GM12878 (cell line): Measurements from ENCODE around the gene CITED1. TPM values are rescaled to one million over a fixed set of nuclear protein-coding genes. Genes with fewer than 3 reads are reported as not detected.

Source experiments
- ATAC-seq: fragments of 200-7000 bp; cut with Tn5 transposase; 3 replicates; pipeline ENCODE4 v1.9.1; 2020; ENCODE audit warnings: mild to moderate bottlenecking, moderate library complexity
- BruUV-seq: library from RNA; stranded (reverse); fragments of 400-500 nt; replicated peaks from 2 replicates; lab custom pipeline; 2021; lab: Mats Ljungman, UMichigan
- CTCF ChIA-PET: fragments of 300-600 bp; sonication (Branson Sonifier 250); formaldehyde crosslinking; extraction: SDS; loops from one replicate; lab custom pipeline; 2021; ENCODE audit warnings: inconsistent platforms; lab: Yijun Ruan, JAX
- POLR2A ChIA-PET: fragments of 350-600 bp; formaldehyde crosslinking; extraction: SDS; loops from one replicate; lab custom pipeline; 2021; ENCODE audit warnings: inconsistent platforms; lab: Charles Lee
- RAD21 ChIA-PET: fragments of 300-600 bp; sonication (Branson Sonifier 250); formaldehyde crosslinking; loops from one replicate; lab custom pipeline; 2023; ENCODE audit warnings: antibody characterized with exemption; ENCODE audit not compliant: unreplicated experiment; lab: Charles Lee
- SMC1A ChIA-PET: fragments of 300-600 bp; sonication (Branson Sonifier 250); formaldehyde crosslinking; loops from one replicate; lab custom pipeline; 2023; ENCODE audit not compliant: unreplicated experiment, uncharacterized antibody; lab: Charles Lee
- DNase-seq: peaks from one replicate; pipeline ENCODE4 v3.0.0-alpha.2; 2011; ENCODE audit warnings: low read depth, low spot score
- FAIRE-seq: peaks from 3 replicates; lab custom pipeline; 2011; peaks lifted over from hg19 to GRCh38; lab: Jason Lieb, UNC
- H2AFZ ChIP-seq: 2 replicates; pipeline ENCODE4 v1.6.0; 2011; ENCODE audit warnings: low read depth, low read length, control low read depth; ENCODE audit not compliant: control insufficient read depth
- H3K27ac ChIP-seq: 2 replicates; pipeline ENCODE4 v1.5.1; 2011; ENCODE audit warnings: control low read depth; ENCODE audit not compliant: control insufficient read depth, insufficient read depth
- H3K27me3 ChIP-seq, 2 experiments: replicated peaks in 1 of 2; 2 replicates each; pipeline versions ENCODE4 v1.6.0 to v1.6.1; 2011; ENCODE audit warnings: low read length in 1 of 2; ENCODE audit not compliant: control insufficient read depth in 2 of 2, insufficient read depth in 2 of 2
- H3K36me3 ChIP-seq, 2 experiments: 2 replicates each; pipeline ENCODE4 v1.5.1; 2011; ENCODE audit warnings: low read length in 1 of 2; ENCODE audit not compliant: control insufficient read depth in 2 of 2, insufficient read depth in 2 of 2
- H3K4me1 ChIP-seq: 2 replicates; pipeline ENCODE4 v1.6.1; 2011; ENCODE audit warnings: mild to moderate bottlenecking, low read length, moderate library complexity, mixed read lengths; ENCODE audit not compliant: control insufficient read depth, insufficient read depth
- H3K4me2 ChIP-seq: 2 replicates; pipeline ENCODE4 v1.6.0; 2011; ENCODE audit warnings: control low read depth; ENCODE audit not compliant: control insufficient read depth, insufficient read depth
- H3K4me3 ChIP-seq: fragments of 200-600 bp; sonication (generic); 2 replicates; pipeline ENCODE4 v1.5.1; 2016
- H3K79me2 ChIP-seq: 2 replicates; pipeline ENCODE4 v1.6.0; 2011; ENCODE audit warnings: low read length; ENCODE audit not compliant: control insufficient read depth, insufficient read depth
- H3K9ac ChIP-seq: 2 replicates; pipeline ENCODE4 v1.8.0; 2011; ENCODE audit warnings: low read length, control low read depth, mixed read lengths; ENCODE audit not compliant: control insufficient read depth, insufficient read depth
- H3K9me3 ChIP-seq: replicated peaks from 3 replicates; pipeline ENCODE4 v1.5.1; 2011; ENCODE audit warnings: mild to moderate bottlenecking, low read length; ENCODE audit not compliant: control insufficient read depth, insufficient read depth
- H4K20me1 ChIP-seq: 2 replicates; pipeline ENCODE4 v1.6.0; 2011; ENCODE audit not compliant: control insufficient read depth, insufficient read depth
- CHD2 ChIP-seq: IDR thresholded peaks from 2 replicates; pipeline ENCODE4 v1.6.1; 2011; ENCODE audit warnings: low read depth, low read length, improper control_type of control experiment, borderline replicate concordance
- ESRRA ChIP-seq: IDR thresholded peaks from 2 replicates; pipeline ENCODE4 v1.6.1; 2012; ENCODE audit warnings: mild to moderate bottlenecking, low read length, improper control_type of control experiment
- FOS ChIP-seq: IDR thresholded peaks from 3 replicates; pipeline ENCODE4 v1.6.1; 2011; ENCODE audit warnings: borderline replicate concordance; ENCODE audit not compliant: insufficient read length; ENCODE audit errors: extremely low read depth
- HDAC2 ChIP-seq: fragments of 200-600 bp; sonication (generic); IDR thresholded peaks from 2 replicates; pipeline ENCODE4 v1.6.1; 2017
- JUNB ChIP-seq: IDR thresholded peaks from 2 replicates; pipeline ENCODE4 v1.6.1; 2016; ENCODE audit warnings: antibody characterized with exemption, mild to moderate bottlenecking
- NRF1 ChIP-seq: conservative IDR thresholded peaks from 2 replicates; pipeline ENCODE4 v1.6.1; 2011; ENCODE audit warnings: mild to moderate bottlenecking, low read depth, low read length, improper control_type of control experiment
- PAX5 ChIP-seq: IDR thresholded peaks from 2 replicates; pipeline ENCODE4 v1.6.1; 2011; ENCODE audit warnings: low read depth, low read length, borderline replicate concordance
- TAF1 ChIP-seq: IDR thresholded peaks from 2 replicates; pipeline ENCODE4 v1.6.1; 2011; ENCODE audit warnings: mild to moderate bottlenecking, low read depth, low read length, borderline replicate concordance
- WRNIP1 ChIP-seq: IDR thresholded peaks from 2 replicates; pipeline ENCODE4 v1.6.1; 2011; ENCODE audit warnings: low read depth, low read length, improper control_type of control experiment, borderline replicate concordance
- whole genome bisulfite sequencing: methylation state at CpG from one replicate; pipeline ENCODE4 v1.1.6; 2016; ENCODE audit warnings: low lambda C conversion rate; ENCODE audit not compliant: insufficient replicate concordance, insufficient coverage; ENCODE audit errors: missing lambda C conversion rate; 5-methylcytosine and 5-hydroxymethylcytosine counted together
- in situ Hi-C: fragments of 300-500 bp; cut with MboI; formaldehyde crosslinking; loops from 9 replicates; pipeline ENCODE4 v1.14.3; 2018; ENCODE audit warnings: mixed read lengths
- intact Hi-C: fragments of 100-400 bp; cut with micrococcal nuclease; formaldehyde crosslinking; loops from one replicate; pipeline ENCODE4 v1.14.2; 2022; ENCODE audit not compliant: unreplicated experiment
- polyA plus RNA-seq, 11 experiments: library from polyadenylated mRNA; depleted of rRNA in 4 of 11; unstranded in 6 of 11; stranded (reverse) in 5 of 11; fragments of >200 nt; fragmentation: Nextera tagmentation in 4 of 11; fragmentation: Illumina TruSeq in 1 of 11; extraction: Ambion mirVana in 4 of 11; extraction: Trizol in 1 of 11; gene quantifications; 1 replicate in 1 of 11; 2 replicates in 10 of 11; pipeline versions ENCODE4 v1.2.1 to v1.2.3, GENCODE V29; 2011 to 2016; ENCODE audit warnings: inconsistent platforms in 2 of 11, missing spikeins in 2 of 11, low read depth in 1 of 11
- total RNA-seq, 4 experiments: library from RNA; depleted of rRNA in 3 of 4; stranded (reverse); fragments of >200 nt in 3 of 4; fragmentation: Illumina TruSeq in 1 of 4; extraction: Trizol in 1 of 4; gene quantifications; 2 replicates each; pipeline versions ENCODE4 v1.2.1 to v1.2.3, GENCODE V29; 2013 to 2021
- TF ChIP-seq, protein P1 (sequence below): IDR thresholded peaks from 2 replicates; pipeline ENCODE4 v1.6.1; 2011; ENCODE audit warnings: borderline replicate concordance, low read depth, mild to moderate bottlenecking, moderate library complexity, mixed read lengths, low read length; ENCODE audit not compliant: insufficient read depth; ENCODE audit errors: extremely low read length
- TF ChIP-seq, protein P2 (sequence below): fragments of 150-350 bp; IDR thresholded peaks from 2 replicates; pipeline ENCODE4 v1.6.1; 2014; ENCODE audit warnings: mild to moderate bottlenecking, low read depth, low read length

CITED1 gene
- total and polyA plus RNA-seq, 10 of the 15 experiments (the other 5 are each of a cell fraction or from before 2014, with no cell fraction given) = 0.56 TPM; not detected in 9

- BruUV-seq = no TSS peak
- ChIA-PET SMC1A (interaction anchor here (1.0 kb wide), 1 partner anchor 76 kb away, joined by 3 read pairs; no protein-coding TSS in a partner anchor), CTCF (interaction anchor here (0.7 to 1.9 kb wide), 4 partner anchors 12 to 193 kb away, joined by 3 to 6 read pairs (median 3); no protein-coding TSS in a partner anchor), POLR2A (no interaction called here), RAD21 (no interaction called here)
- H3K4me1 ChIP-seq = no peaks in the 10 kb centered on the region
- no peak for DNase-seq
- TF ChIP-seq ESRRA = no peak
- TF ChIP-seq NRF1 = no peak
- no peak for TF ChIP-seq FOS
- TF ChIP-seq PAX5 = no peak
- TF ChIP-seq CHD2 = no peak
- H3K27ac ChIP-seq = no peak overlapping the region
- H3K79me2 ChIP-seq = peaks cover 17% of the 10 kb centered on the region
- no peak for FAIRE-seq
- H3K9ac ChIP-seq = no peak overlapping the region
- H3K9me3 ChIP-seq = no peaks in the 10 kb centered on the region
- no peaks in the 10 kb centered on the region for H4K20me1 ChIP-seq
- intact Hi-C loops (no loop called here), in situ Hi-C loops (no loop called here)
- no peak for ATAC-seq
- H3K4me3 ChIP-seq = no peak overlapping the region
- peaks cover 0 to 6% of the 10 kb centered on the region in 2 experiments; a peak in 2 of 4 replicates for H3K36me3 ChIP-seq
- no peak overlapping the region for H3K4me2 ChIP-seq
- H2AFZ ChIP-seq = no peak overlapping the region
- H3K27me3 ChIP-seq = peaks cover 0 to 2% of the 10 kb centered on the region in 2 experiments; a peak in 2 of 4 replicates
- WGBS = 64% methylated on average over 5 of the region's 5 CpGs
Observed at GRCh38 chrX:72280321-72280845, 25.3 kb downstream of the CITED1 start.

GRCh38 chrX:72276478-72276953 lies 29.2 kb downstream of the CITED1 start:
- WGBS = under 1% methylated on average over 18 of the region's 18 CpGs
- Histone ChIP-seq H3K27me3 (peaks cover 0 to 2% of the 10 kb centered on the region in 2 experiments; a peak in 2 of 4 replicates), H3K9ac (peak overlapping the region; percentile 99), H2AFZ (no peak overlapping the region; the same call in 1 of the 2 replicates), H3K27ac (peak overlapping the region; percentile 94), H3K36me3 (peaks cover 13 to 33% of the 10 kb centered on the region in 2 experiments), H3K9me3 (no peaks in the 10 kb centered on the region), H3K4me1 (peaks cover 4% of the 10 kb centered on the region; the same call in 1 of the 2 replicates), H3K4me2 (peak overlapping the region; percentile 68), H3K4me3 (peak overlapping the region; percentile 83), H3K79me2 (peaks cover 44% of the 10 kb centered on the region), H4K20me1 (no peaks in the 10 kb centered on the region; the same call in 1 of the 2 replicates)
- intact Hi-C loops = no loop called here
- BruUV-seq = TSS peak; percentile 62
- CTCF ChIA-PET = interaction anchor here (0.7 to 4.4 kb wide), 18 partner anchors 8 to 436 kb away, joined by 3 to 32 read pairs (median 5); partner anchors contain the start of genes ERCC6L and PIN4
- RAD21 ChIA-PET = interaction anchor here (2.6 kb wide), 1 partner anchor 264 kb away, joined by 11 read pairs; no protein-coding TSS in a partner anchor
- ATAC-seq = peak; percentile 25
- SMC1A ChIA-PET = interaction anchor here (0.6 to 2.8 kb wide), 4 partner anchors 8 to 1733 kb away, joined by 3 to 9 read pairs (median 4); no protein-coding TSS in a partner anchor
- in situ Hi-C loops = loop anchor here (10.0 kb wide), 1 partner anchor 1578 kb away; the partner anchor contains the start of gene XIST
- DNase-seq = no peak
- FAIRE-seq = peak; percentile 89
- TF ChIP-seq, protein P1, sequence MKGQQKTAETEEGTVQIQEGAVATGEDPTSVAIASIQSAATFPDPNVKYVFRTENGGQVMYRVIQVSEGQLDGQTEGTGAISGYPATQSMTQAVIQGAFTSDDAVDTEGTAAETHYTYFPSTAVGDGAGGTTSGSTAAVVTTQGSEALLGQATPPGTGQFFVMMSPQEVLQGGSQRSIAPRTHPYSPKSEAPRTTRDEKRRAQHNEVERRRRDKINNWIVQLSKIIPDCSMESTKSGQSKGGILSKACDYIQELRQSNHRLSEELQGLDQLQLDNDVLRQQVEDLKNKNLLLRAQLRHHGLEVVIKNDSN = no peak
- TF ChIP-seq HDAC2 (no peak), JUNB (no peak), WRNIP1 (0 out of 2 replicates have a peak, but pooled peaks have one; percentile 75), TAF1 (no peak)
- TF ChIP-seq, protein P2, sequence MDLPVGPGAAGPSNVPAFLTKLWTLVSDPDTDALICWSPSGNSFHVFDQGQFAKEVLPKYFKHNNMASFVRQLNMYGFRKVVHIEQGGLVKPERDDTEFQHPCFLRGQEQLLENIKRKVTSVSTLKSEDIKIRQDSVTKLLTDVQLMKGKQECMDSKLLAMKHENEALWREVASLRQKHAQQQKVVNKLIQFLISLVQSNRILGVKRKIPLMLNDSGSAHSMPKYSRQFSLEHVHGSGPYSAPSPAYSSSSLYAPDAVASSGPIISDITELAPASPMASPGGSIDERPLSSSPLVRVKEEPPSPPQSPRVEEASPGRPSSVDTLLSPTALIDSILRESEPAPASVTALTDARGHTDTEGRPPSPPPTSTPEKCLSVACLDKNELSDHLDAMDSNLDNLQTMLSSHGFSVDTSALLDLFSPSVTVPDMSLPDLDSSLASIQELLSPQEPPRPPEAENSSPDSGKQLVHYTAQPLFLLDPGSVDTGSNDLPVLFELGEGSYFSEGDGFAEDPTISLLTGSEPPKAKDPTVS = no peak
- POLR2A ChIA-PET = interaction anchor here (1.2 kb wide), 1 partner anchor 13 kb away, joined by 3 read pairs; no protein-coding TSS in a partner anchor
